ENCODE measurements around the gene ANKRD10.

GRCh38 chr13:110929104-110929777 is 14.4 kb upstream of the ANKRD10 start:
- TF ChIP-seq CTCF (IDR thresholded peaks at IDR 0.05): no peak
- no peak for TF ChIP-seq POLR2A (IDR thresholded peaks at IDR 0.05)

All from Peyer's patch (tissue), 4 donors.